Tibial artery (tissue), 4 donors: Measurements from ENCODE around the gene AKR1C1.
A peak's percentile ranks its signal among the peaks of the same experiment; 100 is the strongest.
"Not testable (repeated sequence)": the region's sequence is repeated elsewhere in the genome, so short reads cannot be mapped to it uniquely, and the experiment has no call there.

ENCODE experiments used
- DNase-seq, 2 donors: peaks; one replicate each; pipeline ENCODE4 v3.0.0-alpha.2; 2019
- H3K27ac ChIP-seq, 2 donors: fragments of 200-600 bp; sonication (generic) in 1 of 2; 1 replicate in 1 of 2; 2 replicates in 1 of 2; pipeline ENCODE4 v1.5.1; 2018 to 2019; ENCODE audit warnings: mild to moderate bottlenecking in 1 of 2
- H3K27me3 ChIP-seq, 2 donors: fragments of 200-600 bp; sonication (generic) in 1 of 2; one replicate each; pipeline versions ENCODE4 v1.5.1 to v1.6.0; 2016 to 2019
- H3K36me3 ChIP-seq, 3 donors: fragments of 200-600 bp; sonication (generic) in 2 of 3; one replicate each; pipeline ENCODE4 v1.5.1; 2016 to 2019; ENCODE audit warnings: mild to moderate bottlenecking in 2 of 3
- H3K4me1 ChIP-seq, 4 donors: fragments of 200-600 bp; sonication (generic) in 2 of 4; 1 replicate in 3 of 4; 2 replicates in 1 of 4; pipeline ENCODE4 v1.5.1; 2016 to 2019
- H3K4me3 ChIP-seq, 2 donors: fragments of 200-600 bp; sonication (generic) in 1 of 2; 1 replicate in 1 of 2; 2 replicates in 1 of 2; pipeline ENCODE4 v1.5.1; 2018 to 2019; ENCODE audit warnings: mild to moderate bottlenecking in 2 of 2
- H3K9me3 ChIP-seq, 3 donors: fragments of 200-600 bp; sonication (generic) in 1 of 3; one replicate each; pipeline ENCODE4 v1.5.1; 2016 to 2019
- intact Hi-C: fragments of 100-400 bp; cut with DNase I; formaldehyde crosslinking; loops from one replicate; pipeline ENCODE4 v1.15.0; 2023; ENCODE audit warnings: low total_unique reads
- TF ChIP-seq, protein P1 (sequence below), 2 experiments: fragments of 200-600 bp in 1 of 2; fragments of 450-650 bp in 1 of 2; IDR thresholded peaks; one replicate each; pipeline ENCODE4 v1.5.1; 2017 to 2019; ENCODE audit warnings: antibody characterized with exemption in 2 of 2, mild to moderate bottlenecking in 1 of 2, moderate library complexity in 1 of 2

Gene AKR1C1

DNA sequence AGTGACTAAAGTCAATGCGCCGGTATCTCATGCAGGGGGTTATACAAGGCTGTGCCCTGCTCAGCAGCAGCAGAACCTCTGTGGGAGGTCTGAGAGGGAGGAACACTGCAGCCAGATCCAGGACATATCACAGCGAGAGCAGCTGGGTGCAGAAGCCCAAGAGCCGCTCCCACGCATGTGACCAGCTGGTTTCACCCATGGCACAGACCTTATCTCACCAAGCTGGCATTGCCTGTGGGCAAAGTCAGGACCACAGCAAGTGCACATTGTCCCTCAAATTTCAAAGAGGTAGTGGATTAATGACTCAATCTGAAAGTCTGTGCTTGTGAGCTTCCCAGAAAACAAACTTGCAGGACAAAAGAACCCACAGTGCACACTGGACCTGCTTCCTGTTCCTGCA lies 31.6 kb upstream of the AKR1C1 start:
- H3K4me1 ChIP-seq: no peaks in the 10 kb centered on the region
- DNase-seq: no peak
- TF ChIP-seq, protein P1, sequence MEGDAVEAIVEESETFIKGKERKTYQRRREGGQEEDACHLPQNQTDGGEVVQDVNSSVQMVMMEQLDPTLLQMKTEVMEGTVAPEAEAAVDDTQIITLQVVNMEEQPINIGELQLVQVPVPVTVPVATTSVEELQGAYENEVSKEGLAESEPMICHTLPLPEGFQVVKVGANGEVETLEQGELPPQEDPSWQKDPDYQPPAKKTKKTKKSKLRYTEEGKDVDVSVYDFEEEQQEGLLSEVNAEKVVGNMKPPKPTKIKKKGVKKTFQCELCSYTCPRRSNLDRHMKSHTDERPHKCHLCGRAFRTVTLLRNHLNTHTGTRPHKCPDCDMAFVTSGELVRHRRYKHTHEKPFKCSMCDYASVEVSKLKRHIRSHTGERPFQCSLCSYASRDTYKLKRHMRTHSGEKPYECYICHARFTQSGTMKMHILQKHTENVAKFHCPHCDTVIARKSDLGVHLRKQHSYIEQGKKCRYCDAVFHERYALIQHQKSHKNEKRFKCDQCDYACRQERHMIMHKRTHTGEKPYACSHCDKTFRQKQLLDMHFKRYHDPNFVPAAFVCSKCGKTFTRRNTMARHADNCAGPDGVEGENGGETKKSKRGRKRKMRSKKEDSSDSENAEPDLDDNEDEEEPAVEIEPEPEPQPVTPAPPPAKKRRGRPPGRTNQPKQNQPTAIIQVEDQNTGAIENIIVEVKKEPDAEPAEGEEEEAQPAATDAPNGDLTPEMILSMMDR (IDR thresholded peaks at IDR 0.05): no peak
- H3K36me3 ChIP-seq: no peaks in the 10 kb centered on the region
- no peaks in the 10 kb centered on the region for H3K27me3 ChIP-seq
- H3K9me3 ChIP-seq: peaks cover 0 to 3% (median 0%) of the 10 kb centered on the region in 3 donors
- H3K27ac ChIP-seq: no peak overlapping the region
- H3K4me3 ChIP-seq: no peak overlapping the region
- intact Hi-C loops: no loop called here

DNA sequence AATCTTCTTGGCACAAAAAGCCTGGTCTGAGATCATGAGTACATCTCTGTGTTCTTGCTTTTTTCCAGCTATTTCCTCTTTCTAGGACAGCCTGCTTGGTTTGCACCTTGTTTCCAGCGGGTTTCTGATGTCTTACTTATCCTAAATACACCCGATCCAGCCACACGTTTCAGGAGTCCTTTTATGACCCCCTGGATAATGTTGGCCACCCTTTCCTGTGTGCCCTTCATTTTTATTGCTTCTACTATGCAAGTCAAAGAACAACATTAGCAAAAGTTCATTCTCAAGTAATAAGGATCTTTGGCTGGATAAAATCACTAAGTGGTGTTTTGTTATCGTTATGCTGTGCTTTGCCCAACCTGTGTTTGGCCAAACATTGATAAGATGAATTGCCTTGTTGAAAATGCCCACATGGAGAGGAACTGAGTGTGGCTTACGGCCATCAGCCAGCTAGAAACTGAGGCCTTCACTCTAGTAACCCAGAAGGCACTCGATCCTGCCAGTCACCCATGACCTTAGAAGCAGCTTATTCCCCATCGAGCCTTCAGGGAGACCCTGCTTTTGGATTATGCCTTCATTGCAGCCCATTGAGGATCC lies 28.7 kb upstream of the AKR1C1 start:
- peaks cover 0 to 3% (median 0%) of the 10 kb centered on the region in 3 donors for H3K9me3 ChIP-seq
- intact Hi-C loops: no loop called here
- H3K27me3 ChIP-seq: no peaks in the 10 kb centered on the region
- no peak overlapping the region for H3K27ac ChIP-seq
- H3K4me3 ChIP-seq: no peak overlapping the region
- DNase-seq: no peak
- no peaks in the 10 kb centered on the region for H3K36me3 ChIP-seq
- TF ChIP-seq, protein P1 (IDR thresholded peaks at IDR 0.05): no peak
- no peaks in the 10 kb centered on the region for H3K4me1 ChIP-seq

DNA sequence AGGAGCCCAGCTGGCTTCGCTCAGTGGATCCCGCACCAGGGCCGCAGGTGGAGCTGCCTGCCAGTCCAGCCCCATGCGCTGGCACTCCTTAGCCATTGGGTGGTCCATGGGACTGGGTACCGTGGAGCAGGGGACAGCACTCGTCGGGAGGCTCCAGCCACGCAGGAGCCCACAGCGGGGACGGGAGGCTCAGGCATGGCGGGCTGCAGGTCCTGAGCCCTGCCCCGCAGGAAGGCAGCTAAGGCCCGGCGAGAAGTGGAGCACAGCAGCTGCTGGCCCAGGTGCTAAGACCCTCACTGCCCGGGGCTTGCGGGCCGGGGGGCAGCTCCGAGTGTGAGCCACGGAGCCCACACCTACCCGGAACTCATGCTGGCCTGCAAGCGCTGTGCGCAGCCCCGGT lies 25.9 kb upstream of the AKR1C1 start:
- H3K36me3 ChIP-seq: no peaks in the 10 kb centered on the region
- H3K27ac ChIP-seq: no peak overlapping the region
- no peaks in the 10 kb centered on the region for H3K27me3 ChIP-seq
- no peak for DNase-seq
- intact Hi-C loops: no loop called here
- H3K9me3 ChIP-seq: no peaks in the 10 kb centered on the region
- peaks cover 0 to 20% (median 14%) of the 10 kb centered on the region in 4 donors for H3K4me1 ChIP-seq
- TF ChIP-seq, protein P1 (IDR thresholded peaks at IDR 0.05): no peak
- no peak overlapping the region for H3K4me3 ChIP-seq

- Histone ChIP-seq H3K4me1 (peaks cover 0 to 41% (median 33%) of the 10 kb centered on the region in 4 donors), H3K27me3 (no peaks in the 10 kb centered on the region), H3K36me3 (no peaks in the 10 kb centered on the region), H3K27ac (no peak overlapping the region), H3K9me3 (no peaks in the 10 kb centered on the region), H3K4me3 (no peak overlapping the region)
- TF ChIP-seq, protein P1 (IDR thresholded peaks at IDR 0.05): no peak
- intact Hi-C loops: loop anchor here (5.0 to 10.0 kb wide), 2 partner anchors 87 to 135 kb away; no protein-coding TSS in a partner anchor
- DNase-seq: no peak
Observed at GRCh38 chr10:4939224-4940072, 23.8 kb upstream of the AKR1C1 start.

DNA sequence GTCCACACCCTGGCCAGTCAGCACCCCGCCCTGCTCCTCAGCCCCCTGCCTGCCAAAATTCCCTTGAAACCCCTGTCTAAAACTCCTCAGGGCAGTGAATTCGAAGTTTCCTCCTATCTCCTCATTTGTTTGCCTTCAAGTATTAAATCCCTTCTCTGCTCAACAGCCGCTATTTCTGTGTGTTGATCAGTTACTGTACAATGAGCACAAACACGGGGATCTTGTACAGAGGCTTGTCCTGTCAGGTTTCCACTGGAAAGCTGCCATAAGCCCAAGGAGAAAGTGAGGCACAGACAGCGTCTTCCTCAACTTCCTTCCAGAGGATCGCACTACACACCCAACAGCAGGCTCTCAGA lies 23.2 kb upstream of the AKR1C1 start:
- peak overlapping the region in 1 of 2 donors; percentile 68 for H3K27ac ChIP-seq
- intact Hi-C loops: loop anchor here (5.0 to 10.0 kb wide), 2 partner anchors 88 to 135 kb away; no protein-coding TSS in a partner anchor

GRCh38 chr10:4940909-4941308 lies 22.3 kb upstream of the AKR1C1 start:
- intact Hi-C loops: loop anchor here (5.0 to 10.0 kb wide), 2 partner anchors 89 to 134 kb away; no protein-coding TSS in a partner anchor
- H3K27ac ChIP-seq: peak overlapping the region; percentile 68 to 79
- H3K4me3 ChIP-seq, H3K9me3 ChIP-seq, H3K36me3 ChIP-seq, H3K27me3 ChIP-seq, DNase-seq: not testable (repeated sequence)
- H3K4me1 ChIP-seq: peaks cover 0 to 54% (median 34%) of the 10 kb centered on the region in 4 donors

More for the DNA sequence above, 23.2 kb upstream of the AKR1C1 start:
- peaks cover 0 to 47% (median 34%) of the 10 kb centered on the region in 4 donors for H3K4me1 ChIP-seq
- H3K4me3 ChIP-seq, DNase-seq, H3K36me3 ChIP-seq, H3K27me3 ChIP-seq, H3K9me3 ChIP-seq: not testable (repeated sequence)
